Astrocyte (in vitro differentiated cells and primary cell): ENCODE measurements around the gene IFNAR1. TPM values are rescaled to one million over a fixed set of nuclear protein-coding genes. Genes with fewer than 3 reads are reported as not detected.
"Not testable (repeated sequence)": the region's sequence is repeated elsewhere in the genome, so short reads cannot be mapped to it uniquely, and the experiment has no call there.

Experiments used
- DNase-seq: peaks from one replicate; pipeline ENCODE4 v3.0.0-alpha.2; 2010; ENCODE audit warnings: low read depth
- FAIRE-seq: peaks from 2 replicates; lab custom pipeline; 2011; peaks lifted over from hg19 to GRCh38; lab: Jason Lieb, UNC
- H2AFZ ChIP-seq: 2 replicates; pipeline ENCODE4 v1.6.0; 2012; ENCODE audit warnings: low read depth, low read length, inconsistent platforms
- H3K27ac ChIP-seq: 2 replicates; pipeline ENCODE4 v1.5.1; 2011; ENCODE audit warnings: low read depth, low read length, inconsistent platforms
- H3K27me3 ChIP-seq: 2 replicates; pipeline ENCODE4 v1.6.0; 2011; ENCODE audit warnings: low read length, inconsistent platforms; ENCODE audit not compliant: insufficient read depth
- H3K36me3 ChIP-seq: 2 replicates; pipeline ENCODE4 v1.5.1; 2011; ENCODE audit warnings: low read length, inconsistent platforms; ENCODE audit not compliant: insufficient read depth
- H3K4me1 ChIP-seq: 2 replicates; pipeline ENCODE4 v1.5.1; 2011; ENCODE audit warnings: low read length, inconsistent platforms; ENCODE audit not compliant: insufficient read depth
- H3K4me2 ChIP-seq: 2 replicates; pipeline ENCODE4 v1.6.0; 2012; ENCODE audit warnings: low read length, inconsistent platforms
- H3K4me3 ChIP-seq: 2 replicates; pipeline ENCODE4 v1.5.1; 2011; ENCODE audit warnings: low read depth, mild to moderate bottlenecking, low read length, inconsistent platforms; ENCODE audit not compliant: insufficient read depth
- H3K79me2 ChIP-seq: 2 replicates; pipeline ENCODE4 v1.6.0; 2012; ENCODE audit warnings: mild to moderate bottlenecking, low read length, inconsistent platforms; ENCODE audit not compliant: insufficient read depth
- H3K9ac ChIP-seq: 2 replicates; pipeline ENCODE4 v1.6.0; 2012; ENCODE audit warnings: mild to moderate bottlenecking, low read length, inconsistent platforms
- H3K9me3 ChIP-seq: 2 replicates; pipeline ENCODE4 v1.5.1; 2012; ENCODE audit warnings: low read depth, mild to moderate bottlenecking, low read length, inconsistent platforms; ENCODE audit not compliant: insufficient read depth
- H4K20me1 ChIP-seq: 2 replicates; pipeline ENCODE4 v1.6.0; 2012; ENCODE audit warnings: low read length, inconsistent platforms; ENCODE audit not compliant: insufficient read depth
- H3K27ac Mint-ChIP-seq: one replicate; pipeline ENCODE4 v1.8.0; 2021; ENCODE audit warnings: mild to moderate bottlenecking, mixed read lengths; ENCODE audit not compliant: unreplicated experiment
- H3K27me3 Mint-ChIP-seq: one replicate; pipeline ENCODE4 v1.8.0; 2021; ENCODE audit warnings: low read depth, mixed read lengths; ENCODE audit not compliant: unreplicated experiment
- H3K36me3 Mint-ChIP-seq: one replicate; pipeline ENCODE4 v1.8.0; 2021; ENCODE audit warnings: low read depth, mixed read lengths; ENCODE audit not compliant: unreplicated experiment
- H3K4me1 Mint-ChIP-seq: one replicate; pipeline ENCODE4 v1.8.0; 2021; ENCODE audit warnings: low read depth, mixed read lengths; ENCODE audit not compliant: unreplicated experiment
- H3K4me3 Mint-ChIP-seq: one replicate; pipeline ENCODE4 v1.8.0; 2021; ENCODE audit warnings: mild to moderate bottlenecking, moderate library complexity, mixed read lengths; ENCODE audit not compliant: unreplicated experiment
- H3K9me3 Mint-ChIP-seq: one replicate; pipeline ENCODE4 v1.8.0; 2021; ENCODE audit warnings: mild to moderate bottlenecking, mixed read lengths; ENCODE audit not compliant: unreplicated experiment
- CTCF ChIP-seq: IDR thresholded peaks from 2 replicates; pipeline ENCODE4 v1.5.1; 2011; ENCODE audit warnings: low read depth, mild to moderate bottlenecking, inconsistent platforms, low read length, moderate library complexity; ENCODE audit not compliant: insufficient read depth
- EZH2 ChIP-seq: IDR thresholded peaks from 2 replicates; pipeline ENCODE4 v1.6.1; 2012; ENCODE audit warnings: mild to moderate bottlenecking, low read length, inconsistent platforms; ENCODE audit not compliant: insufficient read depth
- total RNA-seq: library from RNA; stranded (reverse); gene quantifications from 2 replicates; pipeline ENCODE4 v1.2.1, GENCODE V29; 2021

IFNAR1 gene
- total RNA-seq, 1 donor from 2014 or later, result 44.0 TPM

DNA sequence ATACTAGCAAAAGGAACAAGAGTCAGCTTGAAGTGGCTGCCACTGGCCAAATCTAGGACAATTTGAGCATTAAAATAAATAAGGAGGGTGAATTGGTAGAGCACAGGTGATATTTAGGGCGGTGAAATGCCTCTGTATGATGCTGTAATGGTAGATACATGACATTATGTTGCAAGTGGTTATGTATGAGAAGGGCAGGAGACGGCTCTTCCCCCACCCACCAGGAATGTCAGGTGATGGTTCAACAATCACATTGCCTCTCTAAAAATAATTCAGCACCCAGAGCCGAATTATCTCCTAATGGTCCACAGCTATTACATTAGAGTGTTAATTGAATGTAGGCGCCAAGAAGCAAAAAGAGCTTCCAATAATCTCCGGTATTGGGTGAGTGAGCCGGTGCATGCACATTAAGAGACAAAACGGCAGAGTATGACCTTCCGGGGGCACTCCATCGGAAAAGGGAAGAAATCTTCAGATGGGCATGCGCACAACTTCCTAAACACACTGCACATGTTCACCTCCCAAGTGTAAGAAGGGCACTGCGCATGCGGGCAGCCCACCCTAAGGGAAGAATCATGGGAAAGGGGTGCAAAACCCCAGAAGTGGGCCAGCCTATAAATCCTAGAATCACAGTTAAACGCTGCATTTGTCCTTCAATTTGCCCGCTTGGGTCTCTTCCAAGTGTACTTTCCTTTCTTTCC is 6.8 kb upstream of the IFNAR1 start:
- Histone ChIP-seq H3K9me3 (no peaks in the 10 kb centered on the region), H3K27ac (no peak overlapping the region), H3K79me2 (no peaks in the 10 kb centered on the region), H3K4me3 (no peak overlapping the region), H3K4me2 (no peak overlapping the region), H3K9ac (no peak overlapping the region), H3K36me3 (no peaks in the 10 kb centered on the region), H3K27me3 (peaks cover 17% of the 10 kb centered on the region), H4K20me1 (no peaks in the 10 kb centered on the region), H2AFZ (no peak overlapping the region), H3K4me1 (peaks cover 3% of the 10 kb centered on the region)
- FAIRE-seq (no peak), DNase-seq (no peak)
- H3K36me3 Mint-ChIP-seq, result no peaks in the 10 kb centered on the region
- H3K27me3 Mint-ChIP-seq, result peaks cover 10% of the 10 kb centered on the region
- no peaks in the 10 kb centered on the region for H3K9me3 Mint-ChIP-seq
- no peak overlapping the region for H3K27ac Mint-ChIP-seq
- TF ChIP-seq CTCF, result no peak
- TF ChIP-seq EZH2, result no peak
- H3K4me1 Mint-ChIP-seq, result peaks cover 19% of the 10 kb centered on the region
- no peak overlapping the region for H3K4me3 Mint-ChIP-seq

GRCh38 chr21:33321005-33321404 is 3.8 kb upstream of the IFNAR1 start:
- not testable (repeated sequence) for H4K20me1 ChIP-seq, H3K27ac ChIP-seq, FAIRE-seq

GRCh38 chr21:33323610-33324009 is 1.2 kb upstream of the IFNAR1 start:
- not testable (repeated sequence) for H3K36me3 Mint-ChIP-seq, H3K4me3 Mint-ChIP-seq, DNase-seq, H3K27ac ChIP-seq, H3K9ac ChIP-seq, H3K9me3 Mint-ChIP-seq, H3K27me3 ChIP-seq, FAIRE-seq, H3K36me3 ChIP-seq, H3K4me1 ChIP-seq, H3K4me1 Mint-ChIP-seq, H3K9me3 ChIP-seq, H3K27me3 Mint-ChIP-seq, H3K4me3 ChIP-seq, H3K27ac Mint-ChIP-seq, H2AFZ ChIP-seq
- Histone ChIP-seq H3K4me2 (peak overlapping the region; percentile 96), H4K20me1 (peaks cover 14% of the 10 kb centered on the region), H3K79me2 (peaks cover 33% of the 10 kb centered on the region)

More at GRCh38 chr21:33321005-33321404, 3.8 kb upstream of the IFNAR1 start:
- H3K79me2 ChIP-seq, H3K36me3 ChIP-seq, H3K9me3 ChIP-seq, H3K4me1 Mint-ChIP-seq, H3K36me3 Mint-ChIP-seq, H2AFZ ChIP-seq, H3K9me3 Mint-ChIP-seq, H3K4me3 ChIP-seq, H3K4me2 ChIP-seq, H3K4me1 ChIP-seq, H3K27ac Mint-ChIP-seq, DNase-seq, H3K4me3 Mint-ChIP-seq, H3K9ac ChIP-seq, H3K27me3 ChIP-seq: not testable (repeated sequence)
- peaks cover 10% of the 10 kb centered on the region for H3K27me3 Mint-ChIP-seq
